Measurements from ENCODE around the gene C1QTNF12.

C1QTNF12 gene

DNA sequence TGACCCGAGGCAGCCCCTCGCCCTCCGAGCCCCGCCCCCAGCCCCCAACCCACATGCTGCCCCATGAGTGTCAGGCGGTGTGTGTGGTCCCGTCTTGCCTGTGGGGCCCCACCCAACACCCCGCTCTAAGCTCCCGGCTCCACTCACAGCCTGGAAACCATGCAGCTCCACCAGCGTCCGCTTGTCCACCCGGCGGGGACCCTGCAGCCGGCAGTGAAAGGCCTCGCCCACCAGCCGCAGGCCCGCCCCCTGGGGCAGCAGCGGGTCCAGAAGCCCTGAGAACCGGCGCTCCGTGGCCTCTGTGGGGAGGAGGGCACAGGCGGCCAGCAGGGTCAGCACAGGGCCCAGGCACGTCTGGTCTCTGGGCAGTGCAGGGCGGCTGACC is 2.7 kb downstream of the C1QTNF12 start:
- Histone ChIP-seq H3K27me3 (peaks cover 73% of the 10 kb centered on the region), H3K36me3 (no peaks in the 10 kb centered on the region), H3K9me3 (no peaks in the 10 kb centered on the region), H3K4me1 (peaks cover 3% of the 10 kb centered on the region; the same call in 1 of the 2 replicates), H3K4me3 (ENCODE audit: low read depth, low read length) (no peak overlapping the region)
- DNase-seq = no peak
- TF ChIP-seq, protein P1, sequence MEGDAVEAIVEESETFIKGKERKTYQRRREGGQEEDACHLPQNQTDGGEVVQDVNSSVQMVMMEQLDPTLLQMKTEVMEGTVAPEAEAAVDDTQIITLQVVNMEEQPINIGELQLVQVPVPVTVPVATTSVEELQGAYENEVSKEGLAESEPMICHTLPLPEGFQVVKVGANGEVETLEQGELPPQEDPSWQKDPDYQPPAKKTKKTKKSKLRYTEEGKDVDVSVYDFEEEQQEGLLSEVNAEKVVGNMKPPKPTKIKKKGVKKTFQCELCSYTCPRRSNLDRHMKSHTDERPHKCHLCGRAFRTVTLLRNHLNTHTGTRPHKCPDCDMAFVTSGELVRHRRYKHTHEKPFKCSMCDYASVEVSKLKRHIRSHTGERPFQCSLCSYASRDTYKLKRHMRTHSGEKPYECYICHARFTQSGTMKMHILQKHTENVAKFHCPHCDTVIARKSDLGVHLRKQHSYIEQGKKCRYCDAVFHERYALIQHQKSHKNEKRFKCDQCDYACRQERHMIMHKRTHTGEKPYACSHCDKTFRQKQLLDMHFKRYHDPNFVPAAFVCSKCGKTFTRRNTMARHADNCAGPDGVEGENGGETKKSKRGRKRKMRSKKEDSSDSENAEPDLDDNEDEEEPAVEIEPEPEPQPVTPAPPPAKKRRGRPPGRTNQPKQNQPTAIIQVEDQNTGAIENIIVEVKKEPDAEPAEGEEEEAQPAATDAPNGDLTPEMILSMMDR (IDR thresholded peaks at IDR 0.05; ENCODE audit: low read depth, low read length) = no peak

DNA sequence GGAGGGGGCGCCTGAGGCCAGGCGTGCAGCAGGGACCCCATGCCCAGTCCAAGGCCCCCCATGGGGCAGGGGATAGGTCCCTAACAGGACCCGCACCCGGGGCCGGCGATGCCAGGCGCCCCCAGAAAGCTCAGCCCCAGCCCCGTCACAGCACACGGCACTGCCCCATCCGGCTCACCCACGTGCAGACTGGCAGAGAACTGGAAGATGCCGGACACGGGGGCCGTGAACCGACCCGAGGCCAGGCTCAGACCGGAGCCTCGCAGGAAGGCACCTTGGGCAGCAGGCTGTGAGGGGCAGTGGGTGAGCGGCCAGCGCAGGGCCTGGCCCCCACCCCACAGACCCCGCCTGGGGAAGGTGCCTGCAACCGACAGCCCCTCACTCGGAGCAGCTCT is 3.3 kb downstream of the C1QTNF12 start:
- Histone ChIP-seq H3K9me3 (no peaks in the 10 kb centered on the region), H3K36me3 (no peaks in the 10 kb centered on the region), H3K27me3 (peaks cover 78% of the 10 kb centered on the region), H3K4me3 (ENCODE audit: low read depth, low read length) (no peak overlapping the region), H3K4me1 (peaks cover 9% of the 10 kb centered on the region)
- DNase-seq = no peak
- TF ChIP-seq, protein P1 (IDR thresholded peaks at IDR 0.05; ENCODE audit: low read depth, low read length) = no peak

- peaks cover 83% of the 10 kb centered on the region for H3K27me3 ChIP-seq
- no peak for DNase-seq
- peaks cover 15% of the 10 kb centered on the region for H3K4me1 ChIP-seq
- H3K4me3 ChIP-seq (ENCODE audit: low read depth, low read length) = no peak overlapping the region
- H3K36me3 ChIP-seq = no peaks in the 10 kb centered on the region
- no peaks in the 10 kb centered on the region for H3K9me3 ChIP-seq
- TF ChIP-seq, protein P1 (IDR thresholded peaks at IDR 0.05; ENCODE audit: low read depth, low read length) = no peak
These were observed 3.9 kb downstream of the C1QTNF12 start for GRCh38 chr1:1242461-1243265.

GRCh38 chr1:1241588-1242219 is 4.8 kb downstream of the C1QTNF12 start:
- TF ChIP-seq, protein P1 (IDR thresholded peaks at IDR 0.05; ENCODE audit: low read depth, low read length) = no peak
- no peaks in the 10 kb centered on the region for H3K9me3 ChIP-seq
- DNase-seq = no peak
- H3K4me3 ChIP-seq (ENCODE audit: low read depth, low read length) = no peak overlapping the region
- peaks cover 77% of the 10 kb centered on the region for H3K27me3 ChIP-seq
- no peaks in the 10 kb centered on the region for H3K36me3 ChIP-seq
- H3K4me1 ChIP-seq = peaks cover 19% of the 10 kb centered on the region

GRCh38 chr1:1240822-1241587 is 5.5 kb downstream of the C1QTNF12 start:
- Histone ChIP-seq H3K9me3 (no peaks in the 10 kb centered on the region), H3K36me3 (no peaks in the 10 kb centered on the region), H3K4me3 (ENCODE audit: low read depth, low read length) (no peak overlapping the region), H3K4me1 (peaks cover 19% of the 10 kb centered on the region), H3K27me3 (peaks cover 70% of the 10 kb centered on the region)
- TF ChIP-seq, protein P1 (IDR thresholded peaks at IDR 0.05; ENCODE audit: low read depth, low read length) = no peak
- DNase-seq = no peak

Measured in BE2C (cell line).